RWPE2 (cell line): Measurements from ENCODE around the gene PDE4D.
A peak's percentile ranks its signal among the peaks of the same experiment; 100 is the strongest.

Source experiments
- ATAC-seq: fragments of 200-7000 bp; cut with Tn5 transposase; 3 replicates; pipeline ENCODE4 v1.9.1; 2021; ENCODE audit warnings: low read depth
- DNase-seq: peaks from one replicate; pipeline ENCODE4 v3.0.0-alpha.2; 2020; ENCODE audit warnings: low spot score
- H3K27ac ChIP-seq: fragments of 450-650 bp; 2 replicates; pipeline ENCODE4 v1.5.1; 2017; ENCODE audit warnings: mild to moderate bottlenecking; ENCODE audit not compliant: poor library complexity, severe bottlenecking
- H3K27me3 ChIP-seq: fragments of 250-450 bp; sonication (Bioruptor Pico); 2 replicates; pipeline ENCODE4 v1.5.1; 2021; ENCODE audit warnings: mild to moderate bottlenecking, moderate library complexity; ENCODE audit not compliant: insufficient read depth, poor library complexity, severe bottlenecking
- H3K36me3 ChIP-seq: fragments of 250-450 bp; sonication (Bioruptor Pico); 2 replicates; pipeline ENCODE4 v1.5.1; 2020; ENCODE audit warnings: low read depth, mild to moderate bottlenecking, moderate library complexity
- H3K4me1 ChIP-seq: fragments of 250-450 bp; sonication (Bioruptor Pico); 2 replicates; pipeline ENCODE4 v1.5.1; 2021; ENCODE audit warnings: mild to moderate bottlenecking, moderate library complexity; ENCODE audit not compliant: insufficient read depth, poor library complexity, severe bottlenecking
- H3K4me3 ChIP-seq: fragments of 250-450 bp; sonication (Bioruptor Pico); 2 replicates; pipeline ENCODE4 v1.5.1; 2021; ENCODE audit warnings: mild to moderate bottlenecking, moderate library complexity; ENCODE audit not compliant: severe bottlenecking
- H3K9me3 ChIP-seq: fragments of 250-450 bp; sonication (Bioruptor Pico); 2 replicates; pipeline ENCODE4 v1.5.1; 2021; ENCODE audit warnings: mild to moderate bottlenecking, moderate library complexity; ENCODE audit not compliant: severe bottlenecking
- TF ChIP-seq, protein P1 (sequence below): fragments of 450-650 bp; IDR thresholded peaks from one replicate; pipeline ENCODE4 v1.5.1; 2017; ENCODE audit warnings: mild to moderate bottlenecking, moderate library complexity; ENCODE audit not compliant: poor library complexity, severe bottlenecking

The PDE4D gene

GRCh38 chr5:59279979-59280378 is 613.5 kb downstream of the PDE4D start:
- TF ChIP-seq, protein P1, sequence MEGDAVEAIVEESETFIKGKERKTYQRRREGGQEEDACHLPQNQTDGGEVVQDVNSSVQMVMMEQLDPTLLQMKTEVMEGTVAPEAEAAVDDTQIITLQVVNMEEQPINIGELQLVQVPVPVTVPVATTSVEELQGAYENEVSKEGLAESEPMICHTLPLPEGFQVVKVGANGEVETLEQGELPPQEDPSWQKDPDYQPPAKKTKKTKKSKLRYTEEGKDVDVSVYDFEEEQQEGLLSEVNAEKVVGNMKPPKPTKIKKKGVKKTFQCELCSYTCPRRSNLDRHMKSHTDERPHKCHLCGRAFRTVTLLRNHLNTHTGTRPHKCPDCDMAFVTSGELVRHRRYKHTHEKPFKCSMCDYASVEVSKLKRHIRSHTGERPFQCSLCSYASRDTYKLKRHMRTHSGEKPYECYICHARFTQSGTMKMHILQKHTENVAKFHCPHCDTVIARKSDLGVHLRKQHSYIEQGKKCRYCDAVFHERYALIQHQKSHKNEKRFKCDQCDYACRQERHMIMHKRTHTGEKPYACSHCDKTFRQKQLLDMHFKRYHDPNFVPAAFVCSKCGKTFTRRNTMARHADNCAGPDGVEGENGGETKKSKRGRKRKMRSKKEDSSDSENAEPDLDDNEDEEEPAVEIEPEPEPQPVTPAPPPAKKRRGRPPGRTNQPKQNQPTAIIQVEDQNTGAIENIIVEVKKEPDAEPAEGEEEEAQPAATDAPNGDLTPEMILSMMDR = no peak
- H3K27ac ChIP-seq = no peak overlapping the region
- no peaks in the 10 kb centered on the region for H3K27me3 ChIP-seq
- DNase-seq (no peak), ATAC-seq (no peak)
- H3K4me3 ChIP-seq = no peak overlapping the region
- H3K9me3 ChIP-seq = no peaks in the 10 kb centered on the region
- H3K4me1 ChIP-seq = peaks cover 11% of the 10 kb centered on the region
- no peaks in the 10 kb centered on the region for H3K36me3 ChIP-seq

- H3K27ac ChIP-seq = no peak overlapping the region
- DNase-seq (no peak), ATAC-seq (no peak)
- TF ChIP-seq, protein P1 = no peak
- H3K9me3 ChIP-seq = no peaks in the 10 kb centered on the region
- H3K36me3 ChIP-seq = no peaks in the 10 kb centered on the region
- H3K27me3 ChIP-seq = no peaks in the 10 kb centered on the region
- peaks cover 11% of the 10 kb centered on the region for H3K4me1 ChIP-seq
- no peak overlapping the region for H3K4me3 ChIP-seq
Observed at GRCh38 chr5:59276917-59277372, 616.6 kb downstream of the PDE4D start.

- TF ChIP-seq, protein P1 = no peak
- H3K27ac ChIP-seq = peak overlapping the region; percentile 30
Observed at GRCh38 chr5:59276325-59276675, 617.2 kb downstream of the PDE4D start.

DNA sequence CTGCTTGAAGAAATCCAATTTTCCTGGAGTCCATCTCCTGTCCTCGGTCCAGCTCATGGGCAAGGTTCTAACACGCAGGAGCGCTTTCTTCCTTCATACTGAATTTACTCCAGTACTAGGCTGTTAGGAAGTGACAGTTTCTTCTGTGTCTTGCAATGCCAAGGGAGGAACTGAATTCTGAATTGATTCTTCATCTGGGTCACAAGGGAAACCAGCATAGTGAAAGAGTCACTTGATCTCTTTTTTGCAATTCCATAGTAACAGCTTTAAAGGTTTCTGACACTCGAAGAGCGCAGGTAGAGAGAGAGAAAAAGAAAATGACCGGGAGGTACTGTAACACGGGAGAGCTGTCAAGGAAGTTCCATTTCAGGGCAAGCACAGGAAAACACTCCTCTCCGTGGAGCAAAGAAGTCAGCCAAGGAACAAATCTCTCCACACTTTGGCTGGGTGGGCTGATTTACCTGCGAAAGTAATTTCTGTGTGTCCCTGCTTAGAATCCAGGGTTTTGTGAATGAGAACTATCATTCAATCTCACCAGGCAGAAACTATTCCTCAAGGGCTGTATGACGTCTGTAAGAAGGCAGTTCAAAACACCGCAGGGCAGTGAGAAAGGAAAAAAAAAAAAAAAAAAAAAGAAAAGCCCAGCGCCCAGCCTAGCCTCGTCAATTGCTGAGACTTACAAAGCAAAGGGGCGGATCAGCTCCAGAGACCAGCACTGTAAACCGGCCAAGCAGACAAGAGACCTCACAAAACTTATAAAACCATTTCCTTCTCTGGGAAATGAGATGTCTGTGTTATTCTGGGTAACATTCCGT is 617.8 kb downstream of the PDE4D start:
- Histone ChIP-seq H3K27ac (peak overlapping the region; percentile 30), H3K36me3 (no peaks in the 10 kb centered on the region), H3K27me3 (no peaks in the 10 kb centered on the region), H3K4me3 (peak overlapping the region; percentile 24), H3K9me3 (no peaks in the 10 kb centered on the region), H3K4me1 (peaks cover 11% of the 10 kb centered on the region)
- ATAC-seq (peak; percentile 84), DNase-seq (no peak)
- TF ChIP-seq, protein P1 = no peak

More at GRCh38 chr5:59276325-59276675, 617.2 kb downstream of the PDE4D start:
- Histone ChIP-seq H3K36me3 (no peaks in the 10 kb centered on the region), H3K4me3 (peak overlapping the region; percentile 24), H3K4me1 (peaks cover 11% of the 10 kb centered on the region), H3K27me3 (no peaks in the 10 kb centered on the region), H3K9me3 (no peaks in the 10 kb centered on the region)
- no peak for ATAC-seq
- DNase-seq = no peak

GRCh38 chr5:59275170-59275509 is 618.4 kb downstream of the PDE4D start:
- TF ChIP-seq, protein P1 = no peak
- H3K4me1 ChIP-seq = peaks cover 11% of the 10 kb centered on the region
- H3K9me3 ChIP-seq = no peaks in the 10 kb centered on the region
- H3K4me3 ChIP-seq = peak overlapping the region; percentile 24
- no peaks in the 10 kb centered on the region for H3K36me3 ChIP-seq
- ATAC-seq (peak; percentile 22; the same call in 2 of the 3 replicates), DNase-seq (no peak)
- H3K27ac ChIP-seq = peak overlapping the region; percentile 30
- H3K27me3 ChIP-seq = no peaks in the 10 kb centered on the region
